SK-N-SH treated with all-trans-retinoic acid at 6 μM for 48 hours (cell line): ENCODE data around the gene TRPC1.

Source experiments
- ATAC-seq: fragments of 200-7000 bp; cut with Tn5 transposase; 3 replicates; pipeline ENCODE4 v1.9.1; 2020; ENCODE audit warnings: mild to moderate bottlenecking, moderate library complexity
- ARNTL ChIP-seq: fragments of 450-650 bp; formaldehyde crosslinking; IDR thresholded peaks from 2 replicates; pipeline ENCODE4 v1.5.0; 2020; ENCODE audit warnings: low read depth, mild to moderate bottlenecking, moderate library complexity, borderline replicate concordance
- BACH2 ChIP-seq: fragments of 250-450 bp; sonication (Bioruptor Pico); IDR thresholded peaks from 2 replicates; pipeline ENCODE4 v1.9.0; 2021; ENCODE audit warnings: mild to moderate bottlenecking, borderline replicate concordance
- CSDC2 ChIP-seq: fragments of 250-450 bp; sonication (Bioruptor Pico); IDR thresholded peaks from 2 replicates; pipeline ENCODE4 v1.5.0; 2020; ENCODE audit warnings: mild to moderate bottlenecking, moderate library complexity
- ISL1 ChIP-seq: fragments of 250-450 bp; sonication (Bioruptor Pico); IDR thresholded peaks from 2 replicates; pipeline ENCODE4 v2.1.2; 2022; ENCODE audit warnings: mild to moderate bottlenecking, moderate library complexity
- OSR1 ChIP-seq: fragments of 250-450 bp; sonication (Bioruptor Pico); IDR thresholded peaks from 2 replicates; pipeline ENCODE4 v1.8.0; 2022; ENCODE audit warnings: moderate library complexity, mild to moderate bottlenecking, inconsistent platforms
- PPARA ChIP-seq: fragments of 250-450 bp; sonication (Bioruptor Pico); IDR thresholded peaks from 2 replicates; pipeline ENCODE4 v1.5.0; 2020; ENCODE audit warnings: mild to moderate bottlenecking, borderline replicate concordance
- RARB ChIP-seq: fragments of 250-450 bp; sonication (Bioruptor Pico); IDR thresholded peaks from 2 replicates; pipeline ENCODE4 v1.8.0; 2021; ENCODE audit warnings: mild to moderate bottlenecking, moderate library complexity
- SNAI2 ChIP-seq: fragments of 250-450 bp; sonication (Bioruptor Pico); IDR thresholded peaks from 2 replicates; pipeline ENCODE4 v1.5.0; 2020; ENCODE audit warnings: mild to moderate bottlenecking, moderate library complexity
- TCF4 ChIP-seq: fragments of 250-450 bp; sonication (Bioruptor Pico); IDR thresholded peaks from 2 replicates; pipeline ENCODE4 v1.8.0; 2021; ENCODE audit warnings: mild to moderate bottlenecking, moderate library complexity, borderline replicate concordance
- TOX ChIP-seq: fragments of 250-450 bp; sonication (Bioruptor Pico); IDR thresholded peaks from 2 replicates; pipeline ENCODE4 v1.8.0; 2021; ENCODE audit warnings: mild to moderate bottlenecking, moderate library complexity, borderline replicate concordance
- ZC3H10 ChIP-seq: fragments of 250-450 bp; sonication (Bioruptor Pico); IDR thresholded peaks from 2 replicates; pipeline ENCODE4 v1.5.1; 2021; ENCODE audit warnings: mild to moderate bottlenecking, moderate library complexity
- ZFP3 ChIP-seq: fragments of 250-450 bp; sonication (Bioruptor Pico); IDR thresholded peaks from 2 replicates; pipeline ENCODE4 v1.5.0; 2020; ENCODE audit warnings: mild to moderate bottlenecking, moderate library complexity
- ZFP30 ChIP-seq: fragments of 450-650 bp; formaldehyde crosslinking; IDR thresholded peaks from 2 replicates; pipeline ENCODE4 v1.5.0; 2022; ENCODE audit warnings: mild to moderate bottlenecking, moderate library complexity
- ZNF565 ChIP-seq: fragments of 450-650 bp; formaldehyde crosslinking; conservative IDR thresholded peaks from 2 replicates; pipeline ENCODE4 v1.5.0; 2020; ENCODE audit warnings: low read depth, mild to moderate bottlenecking, moderate library complexity
- TF ChIP-seq, protein P1 (sequence below): fragments of 250-450 bp; sonication (Bioruptor Pico); IDR thresholded peaks from 2 replicates; pipeline ENCODE4 v1.5.1; 2021; ENCODE audit warnings: mild to moderate bottlenecking, moderate library complexity
- TF ChIP-seq, protein P2 (sequence below): fragments of 250-450 bp; sonication (Bioruptor Pico); IDR thresholded peaks from 2 replicates; pipeline ENCODE4 v1.8.0; 2020; ENCODE audit warnings: mild to moderate bottlenecking, moderate library complexity, borderline replicate concordance
- TF ChIP-seq, protein P3 (sequence below): fragments of 250-450 bp; sonication (Bioruptor Pico); IDR thresholded peaks from 2 replicates; pipeline ENCODE4 v1.8.0; 2021; ENCODE audit warnings: low read depth, mild to moderate bottlenecking, moderate library complexity, borderline replicate concordance
- TF ChIP-seq, protein P4 (sequence below): fragments of 250-450 bp; sonication (Bioruptor Pico); IDR thresholded peaks from 2 replicates; pipeline ENCODE4 v1.5.1; 2020; ENCODE audit warnings: low read depth, mild to moderate bottlenecking, moderate library complexity
- TF ChIP-seq, protein P5 (sequence below): fragments of 250-450 bp; sonication (Bioruptor Pico); IDR thresholded peaks from 2 replicates; pipeline ENCODE4 v1.5.0; 2020; ENCODE audit warnings: mild to moderate bottlenecking, moderate library complexity

Gene TRPC1

DNA sequence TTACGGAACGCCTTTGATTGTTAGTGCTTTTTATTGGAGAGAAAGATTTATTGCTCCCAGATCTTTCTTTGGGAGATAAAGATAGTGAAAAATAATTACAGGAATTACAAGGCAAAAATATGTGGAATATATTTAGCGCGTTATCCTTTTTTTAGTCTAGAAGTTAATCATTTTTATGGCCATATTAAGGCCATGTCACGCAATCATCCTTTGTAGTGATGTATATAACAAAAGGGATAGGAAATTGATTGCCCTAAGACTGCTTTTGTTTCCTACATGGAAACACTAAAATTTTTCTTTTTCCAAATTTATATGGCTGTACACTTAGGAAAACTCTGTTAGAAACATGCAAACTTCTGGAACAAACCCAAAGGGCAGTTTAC lies 1.5 kb downstream of the TRPC1 start:
- ATAC-seq, result no peak
- TF ChIP-seq, protein P1, sequence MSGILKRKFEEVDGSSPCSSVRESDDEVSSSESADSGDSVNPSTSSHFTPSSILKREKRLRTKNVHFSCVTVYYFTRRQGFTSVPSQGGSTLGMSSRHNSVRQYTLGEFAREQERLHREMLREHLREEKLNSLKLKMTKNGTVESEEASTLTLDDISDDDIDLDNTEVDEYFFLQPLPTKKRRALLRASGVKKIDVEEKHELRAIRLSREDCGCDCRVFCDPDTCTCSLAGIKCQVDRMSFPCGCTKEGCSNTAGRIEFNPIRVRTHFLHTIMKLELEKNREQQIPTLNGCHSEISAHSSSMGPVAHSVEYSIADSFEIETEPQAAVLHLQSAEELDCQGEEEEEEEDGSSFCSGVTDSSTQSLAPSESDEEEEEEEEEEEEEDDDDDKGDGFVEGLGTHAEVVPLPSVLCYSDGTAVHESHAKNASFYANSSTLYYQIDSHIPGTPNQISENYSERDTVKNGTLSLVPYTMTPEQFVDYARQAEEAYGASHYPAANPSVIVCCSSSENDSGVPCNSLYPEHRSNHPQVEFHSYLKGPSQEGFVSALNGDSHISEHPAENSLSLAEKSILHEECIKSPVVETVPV (CRISPR knock-in tag), result no peak
- TF ChIP-seq, protein P2, sequence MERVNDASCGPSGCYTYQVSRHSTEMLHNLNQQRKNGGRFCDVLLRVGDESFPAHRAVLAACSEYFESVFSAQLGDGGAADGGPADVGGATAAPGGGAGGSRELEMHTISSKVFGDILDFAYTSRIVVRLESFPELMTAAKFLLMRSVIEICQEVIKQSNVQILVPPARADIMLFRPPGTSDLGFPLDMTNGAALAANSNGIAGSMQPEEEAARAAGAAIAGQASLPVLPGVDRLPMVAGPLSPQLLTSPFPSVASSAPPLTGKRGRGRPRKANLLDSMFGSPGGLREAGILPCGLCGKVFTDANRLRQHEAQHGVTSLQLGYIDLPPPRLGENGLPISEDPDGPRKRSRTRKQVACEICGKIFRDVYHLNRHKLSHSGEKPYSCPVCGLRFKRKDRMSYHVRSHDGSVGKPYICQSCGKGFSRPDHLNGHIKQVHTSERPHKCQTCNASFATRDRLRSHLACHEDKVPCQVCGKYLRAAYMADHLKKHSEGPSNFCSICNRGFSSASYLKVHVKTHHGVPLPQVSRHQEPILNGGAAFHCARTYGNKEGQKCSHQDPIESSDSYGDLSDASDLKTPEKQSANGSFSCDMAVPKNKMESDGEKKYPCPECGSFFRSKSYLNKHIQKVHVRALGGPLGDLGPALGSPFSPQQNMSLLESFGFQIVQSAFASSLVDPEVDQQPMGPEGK, result no peak
- TF ChIP-seq SNAI2 (CRISPR knock-in tag) (no peak), OSR1 (CRISPR knock-in tag) (no peak)

DNA sequence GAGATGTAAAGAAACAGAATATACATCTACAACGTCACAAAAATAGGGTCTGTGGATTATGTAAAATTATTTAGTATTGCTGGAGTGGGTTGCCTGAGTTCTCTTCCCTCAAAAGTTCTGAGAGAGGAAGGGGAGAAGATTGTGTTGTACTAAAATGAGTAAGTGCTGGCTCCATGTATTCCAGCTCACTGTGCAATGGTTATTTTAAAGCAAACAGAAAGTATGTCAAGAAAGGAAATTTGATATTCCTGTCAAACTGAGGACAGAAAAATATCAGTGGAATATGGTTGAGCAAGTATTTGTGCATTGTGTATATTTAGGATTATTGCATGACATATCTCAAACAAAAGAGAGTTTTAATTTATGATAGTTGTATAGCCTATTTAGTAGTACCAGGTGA lies 2.2 kb downstream of the TRPC1 start:
- ATAC-seq, result no peak
- TF ChIP-seq ZNF565 (CRISPR knock-in tag) (no peak), CSDC2 (CRISPR knock-in tag) (no peak)
- TF ChIP-seq, protein P2, result no peak

DNA sequence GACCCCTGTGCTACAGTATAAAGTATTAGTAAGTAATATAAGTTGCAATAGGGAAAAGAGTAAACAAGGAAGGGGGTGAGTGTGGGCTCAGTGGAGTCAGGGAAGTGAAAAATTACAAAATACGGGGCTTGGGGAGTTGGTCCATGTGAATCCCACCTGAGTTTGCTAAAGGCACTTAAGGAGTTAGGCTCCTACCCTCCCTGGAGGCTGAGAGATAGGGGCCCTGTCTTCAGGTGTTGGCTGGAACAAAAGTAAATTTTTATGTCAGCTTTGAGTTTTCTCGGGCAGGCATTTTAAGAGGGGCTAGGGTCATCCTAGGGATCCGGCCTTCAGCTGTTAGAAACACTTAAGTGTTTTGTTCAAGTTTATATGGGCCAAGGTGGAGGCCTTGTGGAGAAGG lies 8.2 kb downstream of the TRPC1 start:
- no peak for ATAC-seq
- TF ChIP-seq OSR1 (CRISPR knock-in tag) (no peak), ZNF565 (CRISPR knock-in tag) (no peak), CSDC2 (CRISPR knock-in tag) (no peak), PPARA (CRISPR knock-in tag) (no peak), ZC3H10 (CRISPR knock-in tag) (no peak)

DNA sequence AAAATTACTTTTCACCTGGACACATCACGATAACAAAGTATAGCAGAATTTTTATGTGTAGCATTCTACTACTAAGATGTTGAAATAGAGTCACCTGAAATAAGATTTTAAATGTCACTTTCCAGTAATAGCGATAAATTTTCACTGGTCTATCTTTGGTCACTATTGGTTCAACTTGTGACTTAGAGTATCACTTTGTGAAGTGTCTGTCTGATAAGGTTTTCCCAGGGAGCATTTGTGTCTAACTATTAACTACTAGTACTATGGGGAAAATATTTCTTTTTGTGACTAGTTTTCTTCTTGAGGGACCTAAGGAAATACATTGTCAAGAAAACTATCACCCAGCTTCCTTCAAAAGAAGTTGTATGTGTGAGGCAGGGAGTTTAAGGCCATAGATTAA lies 11.0 kb downstream of the TRPC1 start:
- TF ChIP-seq, protein P3, sequence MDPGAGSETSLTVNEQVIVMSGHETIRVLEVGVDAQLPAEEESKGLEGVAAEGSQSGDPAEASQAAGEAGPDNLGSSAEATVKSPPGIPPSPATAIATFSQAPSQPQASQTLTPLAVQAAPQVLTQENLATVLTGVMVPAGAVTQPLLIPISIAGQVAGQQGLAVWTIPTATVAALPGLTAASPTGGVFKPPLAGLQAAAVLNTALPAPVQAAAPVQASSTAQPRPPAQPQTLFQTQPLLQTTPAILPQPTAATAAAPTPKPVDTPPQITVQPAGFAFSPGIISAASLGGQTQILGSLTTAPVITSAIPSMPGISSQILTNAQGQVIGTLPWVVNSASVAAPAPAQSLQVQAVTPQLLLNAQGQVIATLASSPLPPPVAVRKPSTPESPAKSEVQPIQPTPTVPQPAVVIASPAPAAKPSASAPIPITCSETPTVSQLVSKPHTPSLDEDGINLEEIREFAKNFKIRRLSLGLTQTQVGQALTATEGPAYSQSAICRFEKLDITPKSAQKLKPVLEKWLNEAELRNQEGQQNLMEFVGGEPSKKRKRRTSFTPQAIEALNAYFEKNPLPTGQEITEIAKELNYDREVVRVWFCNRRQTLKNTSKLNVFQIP (CRISPR knock-in tag), result no peak
- TF ChIP-seq CSDC2 (CRISPR knock-in tag) (no peak), TCF4 (CRISPR knock-in tag) (no peak), RARB (CRISPR knock-in tag) (no peak), SNAI2 (CRISPR knock-in tag) (no peak), TOX (no peak), ZFP3 (CRISPR knock-in tag) (no peak), ZNF565 (CRISPR knock-in tag) (no peak), ISL1 (CRISPR knock-in tag) (no peak), PPARA (CRISPR knock-in tag) (no peak), OSR1 (CRISPR knock-in tag) (no peak), ZC3H10 (CRISPR knock-in tag) (no peak), BACH2 (CRISPR knock-in tag) (no peak), ZFP30 (CRISPR knock-in tag) (no peak), ARNTL (no peak)
- TF ChIP-seq, protein P4, sequence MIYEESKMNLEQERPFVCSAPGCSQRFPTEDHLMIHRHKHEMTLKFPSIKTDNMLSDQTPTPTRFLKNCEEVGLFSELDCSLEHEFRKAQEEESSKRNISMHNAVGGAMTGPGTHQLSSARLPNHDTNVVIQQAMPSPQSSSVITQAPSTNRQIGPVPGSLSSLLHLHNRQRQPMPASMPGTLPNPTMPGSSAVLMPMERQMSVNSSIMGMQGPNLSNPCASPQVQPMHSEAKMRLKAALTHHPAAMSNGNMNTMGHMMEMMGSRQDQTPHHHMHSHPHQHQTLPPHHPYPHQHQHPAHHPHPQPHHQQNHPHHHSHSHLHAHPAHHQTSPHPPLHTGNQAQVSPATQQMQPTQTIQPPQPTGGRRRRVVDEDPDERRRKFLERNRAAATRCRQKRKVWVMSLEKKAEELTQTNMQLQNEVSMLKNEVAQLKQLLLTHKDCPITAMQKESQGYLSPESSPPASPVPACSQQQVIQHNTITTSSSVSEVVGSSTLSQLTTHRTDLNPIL (CRISPR knock-in tag), result no peak
- TF ChIP-seq, protein P5, sequence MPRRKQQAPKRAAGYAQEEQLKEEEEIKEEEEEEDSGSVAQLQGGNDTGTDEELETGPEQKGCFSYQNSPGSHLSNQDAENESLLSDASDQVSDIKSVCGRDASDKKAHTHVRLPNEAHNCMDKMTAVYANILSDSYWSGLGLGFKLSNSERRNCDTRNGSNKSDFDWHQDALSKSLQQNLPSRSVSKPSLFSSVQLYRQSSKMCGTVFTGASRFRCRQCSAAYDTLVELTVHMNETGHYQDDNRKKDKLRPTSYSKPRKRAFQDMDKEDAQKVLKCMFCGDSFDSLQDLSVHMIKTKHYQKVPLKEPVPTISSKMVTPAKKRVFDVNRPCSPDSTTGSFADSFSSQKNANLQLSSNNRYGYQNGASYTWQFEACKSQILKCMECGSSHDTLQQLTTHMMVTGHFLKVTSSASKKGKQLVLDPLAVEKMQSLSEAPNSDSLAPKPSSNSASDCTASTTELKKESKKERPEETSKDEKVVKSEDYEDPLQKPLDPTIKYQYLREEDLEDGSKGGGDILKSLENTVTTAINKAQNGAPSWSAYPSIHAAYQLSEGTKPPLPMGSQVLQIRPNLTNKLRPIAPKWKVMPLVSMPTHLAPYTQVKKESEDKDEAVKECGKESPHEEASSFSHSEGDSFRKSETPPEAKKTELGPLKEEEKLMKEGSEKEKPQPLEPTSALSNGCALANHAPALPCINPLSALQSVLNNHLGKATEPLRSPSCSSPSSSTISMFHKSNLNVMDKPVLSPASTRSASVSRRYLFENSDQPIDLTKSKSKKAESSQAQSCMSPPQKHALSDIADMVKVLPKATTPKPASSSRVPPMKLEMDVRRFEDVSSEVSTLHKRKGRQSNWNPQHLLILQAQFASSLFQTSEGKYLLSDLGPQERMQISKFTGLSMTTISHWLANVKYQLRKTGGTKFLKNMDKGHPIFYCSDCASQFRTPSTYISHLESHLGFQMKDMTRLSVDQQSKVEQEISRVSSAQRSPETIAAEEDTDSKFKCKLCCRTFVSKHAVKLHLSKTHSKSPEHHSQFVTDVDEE (CRISPR knock-in tag), result no peak
- TF ChIP-seq, protein P1 (CRISPR knock-in tag), result no peak
- TF ChIP-seq, protein P2, result no peak
- TF ChIP-seq, all 23 proteins: peak for 0
- ATAC-seq, result no peak
